WI38 (cell line): ENCODE data around the gene OR56A1.

ENCODE experiments used
- H3K4me3 ChIP-seq: 2 replicates; pipeline ENCODE4 v1.5.1; 2011; ENCODE audit warnings: low read depth, mild to moderate bottlenecking, control low read depth, low read length
- CTCF ChIP-seq: IDR thresholded peaks from 2 replicates; pipeline ENCODE4 v1.5.1; 2012; ENCODE audit warnings: low read depth, mild to moderate bottlenecking, control low read depth, low read length

OR56A1 gene

GRCh38 chr11:6057452-6057851, 26.9 kb upstream of the OR56A1 start:
- no peak for TF ChIP-seq CTCF
- no peak overlapping the region for H3K4me3 ChIP-seq

- TF ChIP-seq CTCF: no peak
- H3K4me3 ChIP-seq: no peak overlapping the region
These were observed 25.0 kb upstream of the OR56A1 start for GRCh38 chr11:6055569-6055968.

GRCh38 chr11:6052374-6052773, 21.8 kb upstream of the OR56A1 start:
- no peak overlapping the region for H3K4me3 ChIP-seq
- no peak for TF ChIP-seq CTCF

GRCh38 chr11:6040874-6041273, 10.3 kb upstream of the OR56A1 start:
- TF ChIP-seq CTCF: no peak

GRCh38 chr11:6027501-6027900, 3.1 kb downstream of the OR56A1 start:
- no peak overlapping the region for H3K4me3 ChIP-seq
- no peak for TF ChIP-seq CTCF

More at GRCh38 chr11:6040874-6041273, 10.3 kb upstream of the OR56A1 start:
- H3K4me3 ChIP-seq: no peak overlapping the region

GRCh38 chr11:6025056-6025455, 5.5 kb downstream of the OR56A1 start:
- no peak for TF ChIP-seq CTCF
- no peak overlapping the region for H3K4me3 ChIP-seq

GRCh38 chr11:6022956-6023355, 7.6 kb downstream of the OR56A1 start:
- no peak for TF ChIP-seq CTCF
- no peak overlapping the region for H3K4me3 ChIP-seq
